Measurements from ENCODE around the gene OSBPL6. TPM values are rescaled to one million over a fixed set of nuclear protein-coding genes. Genes with fewer than 3 reads are reported as not detected.
A peak's percentile ranks its signal among the peaks of the same experiment; 100 is the strongest.

The OSBPL6 gene
- total RNA-seq, 1 experiment from 2014 or later, result 43.1 TPM

DNA sequence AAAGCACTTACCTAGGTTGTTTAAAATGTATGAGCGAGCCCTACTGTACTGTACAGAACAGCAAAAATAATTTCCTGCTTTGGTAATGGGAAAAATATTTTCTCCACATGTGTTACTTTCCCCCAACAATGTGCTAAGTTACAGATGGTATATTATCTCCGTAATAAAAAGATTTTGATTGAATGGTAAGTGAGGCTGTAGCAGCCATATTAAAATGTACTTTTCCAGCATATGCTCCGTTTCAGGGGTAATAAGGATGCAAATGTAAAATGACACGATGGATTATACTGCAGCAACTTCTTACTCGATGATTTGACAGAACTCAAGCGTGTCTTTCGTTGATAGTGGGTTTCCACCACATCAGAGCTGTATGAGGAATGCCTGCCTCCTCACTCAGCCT is 50.5 kb downstream of the OSBPL6 start:
- no TSS peak for BruUV-seq (replicated peaks)

GRCh38 chr2:178246696-178247095 is 52.4 kb downstream of the OSBPL6 start:
- TF ChIP-seq, protein P1, sequence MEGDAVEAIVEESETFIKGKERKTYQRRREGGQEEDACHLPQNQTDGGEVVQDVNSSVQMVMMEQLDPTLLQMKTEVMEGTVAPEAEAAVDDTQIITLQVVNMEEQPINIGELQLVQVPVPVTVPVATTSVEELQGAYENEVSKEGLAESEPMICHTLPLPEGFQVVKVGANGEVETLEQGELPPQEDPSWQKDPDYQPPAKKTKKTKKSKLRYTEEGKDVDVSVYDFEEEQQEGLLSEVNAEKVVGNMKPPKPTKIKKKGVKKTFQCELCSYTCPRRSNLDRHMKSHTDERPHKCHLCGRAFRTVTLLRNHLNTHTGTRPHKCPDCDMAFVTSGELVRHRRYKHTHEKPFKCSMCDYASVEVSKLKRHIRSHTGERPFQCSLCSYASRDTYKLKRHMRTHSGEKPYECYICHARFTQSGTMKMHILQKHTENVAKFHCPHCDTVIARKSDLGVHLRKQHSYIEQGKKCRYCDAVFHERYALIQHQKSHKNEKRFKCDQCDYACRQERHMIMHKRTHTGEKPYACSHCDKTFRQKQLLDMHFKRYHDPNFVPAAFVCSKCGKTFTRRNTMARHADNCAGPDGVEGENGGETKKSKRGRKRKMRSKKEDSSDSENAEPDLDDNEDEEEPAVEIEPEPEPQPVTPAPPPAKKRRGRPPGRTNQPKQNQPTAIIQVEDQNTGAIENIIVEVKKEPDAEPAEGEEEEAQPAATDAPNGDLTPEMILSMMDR (IDR thresholded peaks at IDR 0.05; ENCODE audit: unreplicated experiment), result no peak
- no TSS peak for BruUV-seq (replicated peaks)
- no peaks in the 10 kb centered on the region for H3K9me3 Mint-ChIP-seq (ENCODE audit: unreplicated experiment)
- peaks cover 40% of the 10 kb centered on the region for H3K4me1 Mint-ChIP-seq (ENCODE audit: insufficient read depth, unreplicated experiment)
- POLR2A ChIA-PET, result interaction anchor here (0.7 to 3.0 kb wide), 2 partner anchors 11 to 57 kb away, joined by 4 to 20 read pairs; no protein-coding TSS in a partner anchor
- intact Hi-C loops (cut with micrococcal nuclease), result no loop called here
- no peaks in the 10 kb centered on the region for H3K27me3 Mint-ChIP-seq (ENCODE audit: insufficient read depth, unreplicated experiment)
- DNase-seq (ENCODE audit: unreplicated experiment), result no peak
- CTCF ChIA-PET, result interaction anchor here (1.7 kb wide), 1 partner anchor 21 kb away, joined by 6 read pairs; no protein-coding TSS in a partner anchor
- H3K27ac Mint-ChIP-seq (ENCODE audit: low read depth, unreplicated experiment), result no peak overlapping the region
- H3K4me3 Mint-ChIP-seq (ENCODE audit: unreplicated experiment), result no peak overlapping the region
- H3K36me3 Mint-ChIP-seq (ENCODE audit: insufficient read depth, unreplicated experiment), result no peaks in the 10 kb centered on the region

More for the DNA sequence above, 50.5 kb downstream of the OSBPL6 start:
- no peaks in the 10 kb centered on the region for H3K9me3 Mint-ChIP-seq (ENCODE audit: unreplicated experiment)
- peaks cover 37% of the 10 kb centered on the region for H3K4me1 Mint-ChIP-seq (ENCODE audit: insufficient read depth, unreplicated experiment)
- intact Hi-C loops (cut with micrococcal nuclease), result no loop called here
- no peaks in the 10 kb centered on the region for H3K36me3 Mint-ChIP-seq (ENCODE audit: insufficient read depth, unreplicated experiment)
- no peak for DNase-seq (ENCODE audit: unreplicated experiment)
- H3K4me3 Mint-ChIP-seq (ENCODE audit: unreplicated experiment), result no peak overlapping the region
- TF ChIP-seq, protein P1 (IDR thresholded peaks at IDR 0.05; ENCODE audit: unreplicated experiment), result no peak
- H3K27ac Mint-ChIP-seq (ENCODE audit: low read depth, unreplicated experiment), result no peak overlapping the region
- ChIA-PET POLR2A (interaction anchor here (1.2 kb wide), 1 partner anchor 49 kb away, joined by 3 read pairs; no protein-coding TSS in a partner anchor), CTCF (interaction anchor here (1.0 kb wide), 1 partner anchor 49 kb away, joined by 4 read pairs; no protein-coding TSS in a partner anchor)
- no peaks in the 10 kb centered on the region for H3K27me3 Mint-ChIP-seq (ENCODE audit: insufficient read depth, unreplicated experiment)

DNA sequence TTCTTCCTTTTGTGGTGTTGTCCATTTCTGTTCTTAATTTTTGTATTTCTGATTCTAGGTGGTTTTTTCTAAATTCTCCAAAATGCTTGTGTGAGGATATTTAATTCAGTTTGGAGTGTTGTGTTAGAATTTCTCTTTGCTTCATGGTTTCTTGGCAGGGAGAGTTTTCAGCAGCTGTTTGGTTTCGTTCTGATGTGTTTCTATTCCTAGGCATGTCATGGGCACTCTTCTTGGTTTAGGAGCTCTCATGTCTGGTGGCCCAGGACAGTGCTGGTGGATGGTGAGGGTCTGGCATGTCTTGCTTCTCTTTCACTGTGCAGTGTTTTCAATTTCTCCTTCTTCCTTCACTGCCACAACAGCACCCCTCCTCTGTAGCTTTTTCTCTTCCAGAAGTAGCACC is 52.9 kb downstream of the OSBPL6 start:
- peak overlapping the region; percentile 32 for H3K27ac Mint-ChIP-seq (ENCODE audit: low read depth, unreplicated experiment)
- H3K27me3 Mint-ChIP-seq (ENCODE audit: insufficient read depth, unreplicated experiment), result no peaks in the 10 kb centered on the region
- no peak overlapping the region for H3K4me3 Mint-ChIP-seq (ENCODE audit: unreplicated experiment)
- no peaks in the 10 kb centered on the region for H3K9me3 Mint-ChIP-seq (ENCODE audit: unreplicated experiment)
- H3K36me3 Mint-ChIP-seq (ENCODE audit: insufficient read depth, unreplicated experiment), result no peaks in the 10 kb centered on the region
- BruUV-seq (replicated peaks), result no TSS peak
- no peak for DNase-seq (ENCODE audit: unreplicated experiment)
- TF ChIP-seq, protein P1 (IDR thresholded peaks at IDR 0.05; ENCODE audit: unreplicated experiment), result no peak
- ChIA-PET POLR2A (interaction anchor here (0.7 to 3.0 kb wide), 4 partner anchors 11 to 60 kb away, joined by 3 to 20 read pairs (median 4); no protein-coding TSS in a partner anchor), CTCF (interaction anchor here (1.7 kb wide), 1 partner anchor 20 kb away, joined by 6 read pairs; no protein-coding TSS in a partner anchor)
- H3K4me1 Mint-ChIP-seq (ENCODE audit: insufficient read depth, unreplicated experiment), result peaks cover 38% of the 10 kb centered on the region
- intact Hi-C loops (cut with micrococcal nuclease), result no loop called here

DNA sequence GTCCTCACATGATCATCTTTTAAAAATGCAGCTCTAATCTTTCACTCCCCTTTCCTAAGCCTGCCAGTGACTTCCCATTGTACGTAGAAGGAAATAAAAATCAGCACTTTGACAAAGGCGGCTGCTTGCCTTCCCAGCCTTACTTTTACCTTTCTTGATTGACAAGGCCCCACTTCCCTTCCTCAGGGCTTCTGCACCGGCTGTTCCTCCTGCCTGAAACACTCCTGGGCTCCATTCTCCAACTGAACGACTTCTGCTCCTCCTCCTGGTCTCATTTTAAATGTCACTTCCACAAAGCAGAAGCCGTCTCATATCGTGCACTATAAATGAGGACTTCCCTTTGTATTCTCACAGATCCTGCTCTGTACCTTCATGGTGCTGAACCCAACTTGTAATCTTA is 56.1 kb downstream of the OSBPL6 start:
- DNase-seq (ENCODE audit: unreplicated experiment), result no peak
- H3K36me3 Mint-ChIP-seq (ENCODE audit: insufficient read depth, unreplicated experiment), result peaks cover 7% of the 10 kb centered on the region
- H3K27ac Mint-ChIP-seq (ENCODE audit: low read depth, unreplicated experiment), result no peak overlapping the region
- intact Hi-C loops (cut with micrococcal nuclease), result no loop called here
- no peaks in the 10 kb centered on the region for H3K9me3 Mint-ChIP-seq (ENCODE audit: unreplicated experiment)
- TF ChIP-seq, protein P1 (IDR thresholded peaks at IDR 0.05; ENCODE audit: unreplicated experiment), result no peak
- no peak overlapping the region for H3K4me3 Mint-ChIP-seq (ENCODE audit: unreplicated experiment)
- H3K4me1 Mint-ChIP-seq (ENCODE audit: insufficient read depth, unreplicated experiment), result peaks cover 24% of the 10 kb centered on the region
- ChIA-PET POLR2A (no interaction called here), CTCF (interaction anchor here (1.8 kb wide), 1 partner anchor 9 kb away, joined by 7 read pairs; no protein-coding TSS in a partner anchor)
- no TSS peak for BruUV-seq (replicated peaks)
- H3K27me3 Mint-ChIP-seq (ENCODE audit: insufficient read depth, unreplicated experiment), result no peaks in the 10 kb centered on the region

All from MCF 10A (cell line).